ENCODE measurements around the gene CRY2.

Gene CRY2

GRCh38 chr11:45889966-45890365 is 42.7 kb downstream of the CRY2 start:
- H3K4me3 ChIP-seq (ENCODE audit: low read depth, low read length), result no peak overlapping the region
- H3K9me3 ChIP-seq, result no peaks in the 10 kb centered on the region
- H3K27me3 ChIP-seq, result no peaks in the 10 kb centered on the region
- no peak for DNase-seq
- no peak for TF ChIP-seq CTCF (IDR thresholded peaks at IDR 0.05; ENCODE audit: low read depth, low read length)
- 0 out of 2 replicates have a peak, but pooled peaks cover 3% of the 10 kb centered on the region for H3K4me1 ChIP-seq
- H3K36me3 ChIP-seq, result no peaks in the 10 kb centered on the region

GRCh38 chr11:45890886-45891550 is 43.7 kb downstream of the CRY2 start:
- DNase-seq, result no peak
- TF ChIP-seq CTCF (IDR thresholded peaks at IDR 0.05; ENCODE audit: low read depth, low read length), result no peak

GRCh38 chr11:45892856-45893255 is 45.6 kb downstream of the CRY2 start:
- no peak for DNase-seq
- Histone ChIP-seq H3K27me3 (no peaks in the 10 kb centered on the region), H3K4me3 (ENCODE audit: low read depth, low read length) (no peak overlapping the region), H3K9me3 (no peaks in the 10 kb centered on the region), H3K36me3 (no peaks in the 10 kb centered on the region), H3K4me1 (peaks cover 16% of the 10 kb centered on the region)
- no peak for TF ChIP-seq CTCF (IDR thresholded peaks at IDR 0.05; ENCODE audit: low read depth, low read length)

More at GRCh38 chr11:45890886-45891550, 43.7 kb downstream of the CRY2 start:
- Histone ChIP-seq H3K4me3 (ENCODE audit: low read depth, low read length) (no peak overlapping the region), H3K36me3 (no peaks in the 10 kb centered on the region), H3K27me3 (no peaks in the 10 kb centered on the region), H3K4me1 (peaks cover 3% of the 10 kb centered on the region), H3K9me3 (no peaks in the 10 kb centered on the region)

- no peak for DNase-seq
- Histone ChIP-seq H3K27me3 (no peaks in the 10 kb centered on the region), H3K9me3 (no peaks in the 10 kb centered on the region), H3K4me3 (ENCODE audit: low read depth, low read length) (no peak overlapping the region), H3K4me1 (peaks cover 27% of the 10 kb centered on the region), H3K36me3 (no peaks in the 10 kb centered on the region)
- no peak for TF ChIP-seq CTCF (IDR thresholded peaks at IDR 0.05; ENCODE audit: low read depth, low read length)
Measured at GRCh38 chr11:45894555-45895247, 47.4 kb downstream of the CRY2 start.

- no peaks in the 10 kb centered on the region for H3K9me3 ChIP-seq
- H3K4me3 ChIP-seq (ENCODE audit: low read depth, low read length), result no peak overlapping the region
- H3K27me3 ChIP-seq, result no peaks in the 10 kb centered on the region
- H3K4me1 ChIP-seq, result peaks cover 27% of the 10 kb centered on the region
- no peak for TF ChIP-seq CTCF (IDR thresholded peaks at IDR 0.05; ENCODE audit: low read depth, low read length)
- H3K36me3 ChIP-seq, result no peaks in the 10 kb centered on the region
- no peak for DNase-seq
Measured at GRCh38 chr11:45895553-45896259, 48.4 kb downstream of the CRY2 start.
